SH-SY5Y (cell line): Measurements from ENCODE around the gene PDYN.

Experiments used
- GATA2 ChIP-seq: IDR thresholded peaks from 2 replicates; pipeline ENCODE4 v1.6.1; 2011; ENCODE audit warnings: mild to moderate bottlenecking, low read depth, low read length
- GATA3 ChIP-seq: IDR thresholded peaks from 2 replicates; pipeline ENCODE4 v1.6.1; 2011; ENCODE audit warnings: low read depth, mild to moderate bottlenecking, low read length, moderate library complexity

GRCh38 chr20:1941226-1941625 lies 52.6 kb downstream of the PDYN start:
- no peak for TF ChIP-seq GATA2
- no peak for TF ChIP-seq GATA3
